CD14-positive monocyte (primary cell): Measurements from ENCODE around the gene TWNK. TPM values are rescaled to one million over a fixed set of nuclear protein-coding genes. Genes with fewer than 3 reads are reported as not detected.

Experiments used
- DNase-seq, 3 donors: peaks; one replicate each; pipeline ENCODE4 v3.0.0-alpha.2; 2011 to 2022
- H2AFZ ChIP-seq: 2 replicates; pipeline ENCODE4 v1.6.0; 2012; ENCODE audit warnings: mild to moderate bottlenecking, low read depth, low read length, inconsistent platforms; ENCODE audit not compliant: insufficient read depth, poor library complexity, severe bottlenecking
- H3K27ac ChIP-seq, 2 donors: 1 replicate in 1 of 2; 2 replicates in 1 of 2; pipeline ENCODE4 v1.5.1; 2012 to 2013; ENCODE audit warnings: low read length in 2 of 2, control low read depth in 1 of 2, inconsistent platforms in 1 of 2, low read depth in 1 of 2, mild to moderate bottlenecking in 1 of 2
- H3K27me3 ChIP-seq, 2 donors: one replicate each; pipeline versions ENCODE4 v1.6.0 to v1.6.1; 2011 to 2013; ENCODE audit warnings: low read length in 2 of 2; ENCODE audit not compliant: control insufficient read depth in 2 of 2, insufficient read depth in 2 of 2
- H3K36me3 ChIP-seq, 2 donors: replicated peaks in 1 of 2; 1 replicate in 1 of 2; 2 replicates in 1 of 2; pipeline versions ENCODE4 v1.5.1 to v1.6.1; 2012 to 2013; ENCODE audit warnings: low read length in 2 of 2, control low read depth in 1 of 2, inconsistent platforms in 1 of 2, mild to moderate bottlenecking in 1 of 2; ENCODE audit not compliant: insufficient read depth in 2 of 2, control insufficient read depth in 1 of 2
- H3K4me1 ChIP-seq, 2 donors: 1 replicate in 1 of 2; 2 replicates in 1 of 2; pipeline versions ENCODE4 v1.5.1 to v1.6.1; 2012 to 2013; ENCODE audit warnings: low read length in 2 of 2, control low read depth in 1 of 2, inconsistent platforms in 1 of 2, mild to moderate bottlenecking in 1 of 2, moderate library complexity in 1 of 2; ENCODE audit not compliant: insufficient read depth in 2 of 2, control insufficient read depth in 1 of 2
- H3K4me2 ChIP-seq: replicated peaks from 2 replicates; pipeline ENCODE3; 2012; ENCODE audit warnings: low read length, moderate library complexity, mild to moderate bottlenecking; ENCODE audit not compliant: poor library complexity, severe bottlenecking; ENCODE audit errors: extremely low read depth
- H3K4me3 ChIP-seq, 3 experiments: fragments of 200-600 bp in 1 of 3; sonication (generic) in 1 of 3; replicated peaks in 1 of 3; 1 replicate in 2 of 3; 2 replicates in 1 of 3; pipeline ENCODE4 v1.5.1; 2011 to 2013; ENCODE audit warnings: low read length in 3 of 3, mild to moderate bottlenecking in 3 of 3, control low read depth in 2 of 3, low read depth in 2 of 3, inconsistent platforms in 1 of 3, moderate library complexity in 1 of 3
- H3K79me2 ChIP-seq: 2 replicates; pipeline ENCODE4 v1.6.0; 2012; ENCODE audit warnings: mild to moderate bottlenecking, control low read depth, inconsistent platforms, low read length, moderate library complexity; ENCODE audit not compliant: insufficient read depth
- H3K9ac ChIP-seq: 2 replicates; pipeline ENCODE4 v1.6.0; 2017; ENCODE audit warnings: low read length, mild to moderate bottlenecking; ENCODE audit not compliant: insufficient read depth, poor library complexity, severe bottlenecking
- H3K9me3 ChIP-seq, 2 donors: replicated peaks in 1 of 2; 1 replicate in 1 of 2; 2 replicates in 1 of 2; pipeline versions ENCODE4 v1.5.1 to v1.6.1; 2012 to 2013; ENCODE audit warnings: low read length in 2 of 2, control low read depth in 1 of 2; ENCODE audit not compliant: control insufficient read depth in 1 of 2, insufficient read depth in 1 of 2
- H4K20me1 ChIP-seq: 2 replicates; pipeline ENCODE4 v1.6.0; 2012; ENCODE audit warnings: mild to moderate bottlenecking, low read length, control low read depth, moderate library complexity; ENCODE audit not compliant: insufficient read depth
- H3K27ac Mint-ChIP-seq, 7 donors: one replicate each; pipeline ENCODE4 v1.8.0; 2020; ENCODE audit warnings: mild to moderate bottlenecking in 7 of 7, mixed read lengths in 7 of 7, moderate library complexity in 6 of 7, inconsistent platforms in 2 of 7
- H3K27me3 Mint-ChIP-seq, 3 donors: one replicate each; pipeline ENCODE4 v1.8.0; 2021 to 2022; ENCODE audit warnings: low read depth in 3 of 3, mild to moderate bottlenecking in 3 of 3, mixed read lengths in 3 of 3, moderate library complexity in 3 of 3, inconsistent platforms in 1 of 3
- H3K36me3 Mint-ChIP-seq, 2 donors: one replicate each; pipeline ENCODE4 v1.8.0; 2020; ENCODE audit warnings: mixed read lengths in 2 of 2, inconsistent platforms in 1 of 2, mild to moderate bottlenecking in 1 of 2
- H3K4me1 Mint-ChIP-seq: one replicate; pipeline ENCODE4 v1.8.0; 2020; ENCODE audit warnings: mild to moderate bottlenecking, mixed read lengths
- H3K4me3 Mint-ChIP-seq, 2 donors: one replicate each; pipeline ENCODE4 v1.8.0; 2020; ENCODE audit warnings: mild to moderate bottlenecking in 2 of 2, mixed read lengths in 2 of 2, moderate library complexity in 1 of 2
- H3K9me3 Mint-ChIP-seq, 7 donors: one replicate each; pipeline ENCODE4 v1.8.0; 2020 to 2022; ENCODE audit warnings: mixed read lengths in 7 of 7, mild to moderate bottlenecking in 6 of 7, moderate library complexity in 6 of 7, inconsistent platforms in 2 of 7
- CTCF ChIP-seq: fragments of 200-600 bp; IDR thresholded peaks from one replicate; pipeline ENCODE4 v1.8.0; 2022; ENCODE audit warnings: antibody characterized with exemption, mild to moderate bottlenecking
- WGBS: methylation state at CpG from one replicate; pipeline ENCODE4 v1.1.5; 2013; ENCODE audit warnings: missing lambda C conversion rate; ENCODE audit not compliant: insufficient coverage; 5-methylcytosine and 5-hydroxymethylcytosine counted together
- intact Hi-C, 2 donors: fragments of 100-400 bp; cut with micrococcal nuclease; formaldehyde crosslinking; loops; one replicate each; pipeline versions ENCODE4 v1.15.0 to v1.15.1; 2023
- polyA plus RNA-seq, 3 donors: library from polyadenylated mRNA; depleted of rRNA in 1 of 3; unstranded in 2 of 3; stranded (reverse) in 1 of 3; fragments of 300-500 nt in 2 of 3; fragments of >200 nt in 1 of 3; fragmentation: Illumina TruSeq in 2 of 3; gene quantifications; 1 replicate in 2 of 3; 2 replicates in 1 of 3; pipeline ENCODE4 v1.2.3, GENCODE V29; 2012 to 2021

Gene TWNK
- polyA plus RNA-seq, 3 donors: 0.31 to 1.2 (median 0.69) TPM

GRCh38 chr10:101021692-101022251 lies 34.4 kb downstream of the TWNK start:
- no peak for DNase-seq
- peaks cover 29% of the 10 kb centered on the region for H3K4me1 Mint-ChIP-seq
- 97% methylated on average over 10 of the region's 11 CpGs for WGBS
- H3K27ac Mint-ChIP-seq: no peak overlapping the region
- Histone ChIP-seq H3K9me3 (no peaks in the 10 kb centered on the region), H3K27ac (no peak overlapping the region), H3K79me2 (no peaks in the 10 kb centered on the region), H3K36me3 (no peaks in the 10 kb centered on the region), H3K4me1 (peaks cover 22 to 26% of the 10 kb centered on the region in 2 donors), H3K4me2 (no peak overlapping the region), H3K4me3 (no peak overlapping the region), H3K9ac (no peak overlapping the region), H2AFZ (no peak overlapping the region), H4K20me1 (no peaks in the 10 kb centered on the region), H3K27me3 (peaks cover 0 to 5% of the 10 kb centered on the region in 2 donors)
- peaks cover 0 to 3% (median 0%) of the 10 kb centered on the region in 7 donors for H3K9me3 Mint-ChIP-seq
- no peaks in the 10 kb centered on the region for H3K36me3 Mint-ChIP-seq
- TF ChIP-seq CTCF: no peak
- H3K27me3 Mint-ChIP-seq: peaks cover 14 to 19% (median 18%) of the 10 kb centered on the region in 3 donors
- intact Hi-C loops: no loop called here
- H3K4me3 Mint-ChIP-seq: no peak overlapping the region

GRCh38 chr10:101022967-101023705 lies 35.8 kb downstream of the TWNK start:
- H4K20me1 ChIP-seq: no peaks in the 10 kb centered on the region
- intact Hi-C loops: no loop called here
- H2AFZ ChIP-seq: no peak overlapping the region
- H3K79me2 ChIP-seq: no peaks in the 10 kb centered on the region
- no peak overlapping the region for H3K4me2 ChIP-seq
- no peaks in the 10 kb centered on the region for H3K36me3 ChIP-seq
- Mint-ChIP-seq H3K27ac (no peak overlapping the region), H3K36me3 (no peaks in the 10 kb centered on the region), H3K4me3 (no peak overlapping the region), H3K27me3 (peaks cover 6 to 9% (median 7%) of the 10 kb centered on the region in 3 donors), H3K9me3 (peaks cover 0 to 3% (median 0%) of the 10 kb centered on the region in 7 donors), H3K4me1 (peaks cover 36% of the 10 kb centered on the region)
- H3K4me3 ChIP-seq: no peak overlapping the region
- H3K4me1 ChIP-seq: peaks cover 24 to 28% of the 10 kb centered on the region in 2 donors
- DNase-seq: no peak
- no peak for TF ChIP-seq CTCF
- peaks cover 0 to under 1% of the 10 kb centered on the region in 2 donors for H3K27me3 ChIP-seq
- no peak overlapping the region for H3K27ac ChIP-seq
- 98% methylated on average over 12 of the region's 15 CpGs for WGBS
- no peak overlapping the region for H3K9ac ChIP-seq
- H3K9me3 ChIP-seq: no peaks in the 10 kb centered on the region
